ENCODE data around the gene AHDC1.

The AHDC1 gene

DNA sequence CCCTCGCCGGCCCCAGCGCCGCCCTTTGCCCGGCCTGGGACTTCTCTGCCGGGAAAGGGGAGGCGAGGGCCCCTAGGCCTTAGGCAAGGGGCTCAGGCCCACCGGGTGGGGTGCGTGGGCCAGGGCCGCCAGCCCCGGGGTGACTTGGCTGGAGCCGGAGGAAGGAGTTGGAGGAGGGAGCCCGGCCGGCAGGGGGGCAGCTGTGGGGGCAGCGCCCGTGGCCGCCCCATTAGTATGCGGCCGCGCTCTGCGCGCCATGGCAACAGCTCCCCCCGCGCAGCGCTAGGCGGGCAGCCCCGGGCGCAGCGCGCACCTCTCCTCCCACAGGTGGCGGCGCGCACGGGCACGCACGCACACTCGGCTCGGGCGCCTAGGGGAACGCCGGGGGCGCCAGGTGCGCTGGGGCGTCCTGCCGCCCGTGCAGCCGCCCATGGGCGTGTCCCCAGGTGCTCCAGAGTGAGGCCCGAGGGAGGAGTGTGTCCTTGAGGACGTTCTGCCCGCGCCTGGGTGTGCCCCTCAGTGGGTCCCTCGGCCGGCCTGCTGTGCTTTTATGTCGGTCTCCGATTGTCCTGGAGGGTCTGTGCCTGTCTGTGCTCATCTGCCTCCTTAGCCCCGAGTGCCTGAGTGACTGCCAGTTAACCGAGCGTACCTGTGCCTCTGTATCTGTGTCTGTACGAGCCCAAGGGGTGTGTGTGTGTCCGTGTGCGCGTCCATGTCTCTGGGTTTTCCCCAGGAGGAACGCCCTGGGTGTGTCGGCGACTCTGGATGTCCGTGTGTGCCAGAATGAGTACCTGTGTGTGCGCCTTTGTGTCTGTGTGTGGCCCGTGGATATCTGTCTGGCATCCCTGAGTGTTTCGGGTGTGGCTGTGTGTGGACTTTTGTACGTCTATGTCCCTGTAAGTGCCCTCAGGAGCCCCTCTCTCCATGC, 75.8 kb downstream of the AHDC1 start:
- no peak for DNase-seq

- DNase-seq, result peak; percentile 73 to 79
Observed at GRCh38 chr1:27527223-27527889, 76.6 kb downstream of the AHDC1 start.

DNA sequence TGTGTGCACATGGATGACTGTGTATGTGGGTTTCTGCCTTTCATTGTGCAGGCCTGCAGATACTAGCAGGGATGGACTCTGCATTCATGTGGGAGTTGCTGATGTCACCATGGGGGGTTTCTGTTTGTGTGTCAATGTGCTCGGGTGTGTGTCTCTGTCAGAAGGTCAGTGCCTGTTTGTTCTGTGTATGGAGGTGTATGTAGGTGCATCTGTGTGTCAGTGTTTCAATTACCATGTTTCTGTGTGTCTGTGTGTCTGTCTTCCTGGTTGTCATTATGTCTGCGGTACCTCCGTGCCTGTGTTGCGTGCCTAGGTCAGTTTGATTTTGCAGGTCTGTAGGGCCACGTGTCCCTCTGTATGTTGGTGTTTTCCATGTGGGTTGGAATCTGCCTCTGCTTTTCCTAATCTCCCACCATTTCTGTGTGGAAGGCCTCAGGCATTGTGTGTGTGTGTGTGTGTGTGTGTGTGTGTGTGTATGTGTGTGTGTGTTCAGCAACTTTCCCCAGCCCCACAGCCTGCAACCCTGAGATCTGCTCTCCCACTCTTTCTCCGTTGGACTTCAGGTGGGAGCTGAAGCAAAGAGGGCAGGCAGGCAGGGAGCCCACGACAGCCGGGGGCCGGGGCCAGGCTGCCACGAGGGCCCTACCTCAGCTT, 77.2 kb downstream of the AHDC1 start:
- DNase-seq, result no peak

- peak; percentile 24 to 61 for DNase-seq
Observed at GRCh38 chr1:27525296-27526272, 78.4 kb downstream of the AHDC1 start.

DNA sequence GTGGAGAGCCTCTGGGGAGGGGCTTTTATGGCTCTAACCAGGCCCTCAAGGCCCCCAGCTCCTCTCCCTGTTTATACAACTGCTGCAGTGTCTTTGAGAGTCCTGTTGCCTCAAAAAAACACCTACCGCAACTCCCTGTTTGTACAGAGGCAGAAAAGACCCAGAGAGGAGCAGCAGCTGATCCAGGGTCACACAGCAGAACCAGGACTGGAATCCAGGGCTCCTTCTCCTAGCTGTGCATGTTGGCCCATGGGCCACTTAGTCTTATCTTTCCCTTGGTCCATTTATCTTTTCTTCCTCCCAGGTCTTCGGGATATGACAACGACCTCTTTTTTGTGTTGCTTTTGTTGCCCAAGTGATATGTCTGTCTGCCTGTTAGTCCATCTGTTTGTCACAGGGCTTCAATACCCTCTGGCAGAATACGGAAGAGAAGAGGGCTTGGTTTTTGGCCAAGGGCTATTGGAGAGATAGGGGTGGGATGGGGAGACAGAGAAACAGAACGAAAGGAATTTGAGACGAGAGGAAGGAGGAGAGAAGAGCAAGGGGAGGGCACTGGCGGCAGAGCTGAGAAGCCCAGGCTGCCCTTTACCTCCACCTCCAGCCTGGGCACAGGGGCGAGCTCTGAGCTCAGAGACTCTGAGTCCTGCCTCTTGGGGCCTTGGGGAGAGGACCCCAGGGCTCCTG, 80.5 kb downstream of the AHDC1 start:
- DNase-seq, result peak; percentile 39 to 54

DNA sequence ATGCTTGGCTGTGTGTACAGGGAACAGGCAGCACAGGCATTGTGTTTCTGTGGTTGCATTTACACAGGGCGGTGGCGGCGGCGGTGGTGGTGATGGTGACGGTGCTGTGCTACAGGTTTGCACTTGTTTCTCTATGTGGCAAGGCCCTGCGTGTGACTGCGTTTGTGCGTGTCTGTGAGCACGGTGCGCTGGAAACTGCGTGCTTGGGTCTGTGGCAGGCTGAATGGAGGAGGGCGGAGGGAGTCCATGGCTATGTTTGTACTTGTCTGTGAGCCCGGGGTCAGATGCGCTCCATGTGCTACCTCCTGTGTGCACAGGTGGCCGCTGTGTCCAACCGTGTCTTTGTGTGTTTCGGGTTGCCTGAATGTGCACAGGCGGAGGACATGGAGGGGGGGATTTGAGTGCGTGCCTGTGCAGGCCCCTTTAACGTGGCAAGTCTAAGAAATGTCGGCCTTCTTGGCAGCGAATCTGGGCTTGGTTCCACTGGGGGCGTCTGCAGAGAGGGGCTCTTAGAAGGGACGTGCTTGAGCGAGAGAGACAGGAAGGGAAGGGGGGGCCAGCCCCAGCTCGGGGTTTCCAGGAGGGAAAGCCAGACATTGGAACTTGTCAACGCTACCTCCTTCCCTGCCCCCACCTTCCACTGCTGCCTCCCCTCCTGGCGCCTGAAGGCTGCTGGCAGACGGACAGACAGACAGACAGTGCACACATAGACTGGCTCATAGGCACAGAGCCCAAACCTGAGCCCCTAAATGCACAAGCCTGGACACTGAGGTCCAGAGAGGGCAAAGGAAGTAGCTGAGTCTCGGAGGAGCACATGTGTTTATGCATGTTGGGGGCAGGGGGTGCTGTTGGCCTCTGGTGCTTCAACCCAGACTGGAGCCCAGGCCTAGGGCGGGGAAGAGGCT, 81.3 kb downstream of the AHDC1 start:
- DNase-seq, result peak; percentile 78 to 90

- peak; percentile 65 to 68 for DNase-seq
Observed at GRCh38 chr1:27521861-27522431, 82.0 kb downstream of the AHDC1 start.

DNA sequence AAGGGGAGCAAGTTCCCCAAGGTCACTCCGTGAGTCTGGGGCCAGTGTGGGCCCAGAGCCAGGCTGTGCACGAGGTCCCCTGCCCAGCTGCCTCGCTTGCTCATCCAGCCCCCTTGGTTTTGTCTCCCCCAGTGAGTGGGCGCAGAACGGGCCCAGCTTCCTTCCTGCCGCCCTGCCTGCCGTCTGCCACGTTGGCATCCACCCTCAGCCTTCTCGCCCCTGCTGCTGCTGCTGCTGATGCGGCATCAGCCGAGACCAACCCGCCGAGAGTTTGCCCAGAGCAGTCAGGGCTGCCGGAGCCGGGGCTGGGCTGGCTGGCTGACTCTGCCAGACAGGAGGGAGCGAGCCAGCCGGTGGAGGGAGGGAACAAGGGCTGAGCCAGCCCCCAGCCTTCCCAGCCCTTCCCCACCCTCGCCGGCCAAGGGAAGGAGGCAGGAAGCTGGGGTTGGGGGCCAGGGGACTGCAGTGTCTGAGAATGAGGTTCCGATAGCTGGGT, 82.6 kb downstream of the AHDC1 start:
- DNase-seq, result peak; percentile 78 to 94

DNA sequence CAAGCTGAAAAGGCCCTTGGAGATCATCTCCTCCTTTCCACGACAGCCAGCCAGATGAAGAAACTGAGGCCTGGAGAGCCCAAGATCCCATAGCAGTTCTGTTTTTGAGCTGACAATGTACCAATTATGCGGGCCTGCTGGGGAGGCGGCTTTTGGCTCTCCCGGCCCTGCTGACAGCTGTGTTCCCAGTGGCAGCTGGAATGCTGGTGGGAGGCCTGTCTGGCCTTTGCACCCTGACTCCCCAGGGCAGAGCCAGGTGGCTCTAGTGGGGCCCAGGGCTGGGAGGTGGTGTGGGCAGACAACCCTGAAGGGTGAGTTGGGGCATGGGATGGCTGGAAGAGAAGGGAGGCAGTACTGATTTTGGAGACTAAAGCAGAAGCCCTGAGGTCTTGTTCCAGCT, 83.3 kb downstream of the AHDC1 start:
- DNase-seq, result peak; percentile 45 to 48

DNA sequence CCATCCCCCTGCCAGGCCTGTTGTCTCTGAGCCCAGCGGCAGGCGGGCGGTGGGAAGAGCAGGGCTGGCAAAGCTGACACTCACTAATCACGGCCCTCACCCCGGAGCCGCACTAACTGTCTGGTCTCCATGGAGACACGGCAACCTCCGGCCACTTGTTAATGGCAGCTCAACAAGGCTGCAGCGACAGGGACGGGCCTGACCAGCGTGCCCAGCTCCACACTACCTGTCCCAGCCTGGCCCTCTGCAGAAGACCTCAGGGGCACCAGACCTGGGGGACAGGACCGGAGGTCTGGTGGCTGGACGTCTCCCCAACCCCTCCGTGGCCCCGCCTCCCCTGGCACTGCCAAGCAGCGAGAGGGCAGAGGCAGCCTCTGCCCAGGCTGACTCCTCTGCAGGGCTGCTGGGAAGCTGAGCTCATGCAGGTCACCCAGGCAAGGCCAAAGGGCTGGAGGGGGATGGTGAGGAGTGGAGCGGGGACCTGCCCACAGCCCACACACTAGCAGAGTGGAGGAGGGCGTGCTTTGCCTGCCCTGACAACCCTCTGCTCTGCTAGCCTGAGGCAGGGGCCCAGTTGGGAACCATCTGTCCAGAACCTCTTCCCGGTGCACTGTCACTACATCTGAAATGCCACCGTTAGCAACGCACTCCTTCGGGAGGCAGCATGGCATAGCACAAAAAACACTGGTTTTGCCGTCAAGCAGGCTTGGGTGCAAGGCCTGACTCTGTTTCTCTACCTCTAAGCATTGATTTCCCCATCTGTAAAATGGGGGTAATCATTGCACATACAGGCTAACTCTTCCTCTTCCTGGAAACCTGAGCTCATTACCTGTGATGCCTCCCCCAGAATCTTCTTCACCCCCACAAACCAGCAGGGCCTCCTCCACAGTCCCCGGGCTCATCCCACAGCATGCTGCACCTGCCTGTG, 84.3 kb downstream of the AHDC1 start:
- DNase-seq, result peak; percentile 26 to 47

DNA sequence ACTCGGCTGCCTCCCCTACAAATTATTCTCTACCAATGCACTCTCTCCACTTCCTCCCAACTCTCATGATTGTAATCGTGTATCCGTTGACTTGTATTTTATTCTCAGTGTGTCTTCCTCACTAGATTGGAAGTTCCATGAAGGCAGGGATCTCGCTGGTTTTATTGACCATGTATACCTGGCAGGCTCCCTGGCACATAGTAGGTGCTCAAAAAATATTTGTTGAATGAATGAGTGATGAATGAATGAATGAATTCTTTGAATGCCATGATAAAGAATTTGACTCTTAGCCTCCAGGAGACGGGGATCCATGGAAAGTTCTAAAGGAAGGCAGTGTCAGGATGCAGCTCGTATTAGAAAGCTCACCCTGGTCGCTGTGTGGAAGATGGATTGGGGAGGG, 85.1 kb downstream of the AHDC1 start:
- DNase-seq, result no peak

DNA sequence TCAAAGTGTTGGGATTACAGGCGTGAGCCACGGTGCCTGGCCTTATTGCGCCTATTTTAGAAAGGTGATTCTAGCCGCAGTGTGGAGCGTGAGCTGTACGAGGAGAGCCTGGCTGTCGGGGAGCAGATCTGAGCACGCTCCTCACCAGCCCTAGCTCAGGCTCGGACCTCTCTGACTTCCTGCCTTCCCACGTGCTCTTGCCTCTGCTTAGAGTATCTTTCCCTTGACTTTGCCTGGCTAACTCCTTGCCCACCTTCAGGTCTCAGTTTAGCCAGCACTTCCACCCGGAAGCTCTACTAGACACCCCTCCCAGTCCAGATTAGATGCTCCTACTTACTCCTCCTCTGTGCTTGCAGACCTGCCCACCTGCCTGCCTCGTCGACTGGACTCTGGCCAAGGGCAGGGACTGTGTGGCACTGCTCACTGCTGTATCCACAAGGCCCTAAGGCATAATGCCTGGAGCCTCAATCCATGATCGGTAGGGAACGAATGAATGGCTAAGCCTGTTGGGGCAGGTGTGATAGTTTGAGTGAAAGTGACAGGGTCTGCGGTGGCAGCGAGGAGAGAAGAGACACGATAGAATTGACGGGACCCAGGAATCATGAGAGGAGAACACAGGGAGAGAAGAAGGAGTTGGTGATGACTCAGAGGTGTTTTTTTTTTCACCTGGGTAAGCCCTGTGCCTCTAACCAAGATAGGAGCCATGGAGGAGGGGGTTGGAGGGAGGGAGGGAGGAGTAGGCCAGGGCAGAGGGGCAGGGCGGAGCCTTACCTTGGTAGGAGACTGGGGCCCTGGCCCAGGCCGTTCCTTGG, 85.8 kb downstream of the AHDC1 start:
- DNase-seq, result no peak

GRCh38 chr1:27517301-27517700, 86.6 kb downstream of the AHDC1 start:
- DNase-seq, result no peak

- no peak for DNase-seq
Observed at GRCh38 chr1:27515626-27516025, 88.3 kb downstream of the AHDC1 start.

- DNase-seq, result no peak
Observed at GRCh38 chr1:27513958-27514357, 90.0 kb downstream of the AHDC1 start.

DNA sequence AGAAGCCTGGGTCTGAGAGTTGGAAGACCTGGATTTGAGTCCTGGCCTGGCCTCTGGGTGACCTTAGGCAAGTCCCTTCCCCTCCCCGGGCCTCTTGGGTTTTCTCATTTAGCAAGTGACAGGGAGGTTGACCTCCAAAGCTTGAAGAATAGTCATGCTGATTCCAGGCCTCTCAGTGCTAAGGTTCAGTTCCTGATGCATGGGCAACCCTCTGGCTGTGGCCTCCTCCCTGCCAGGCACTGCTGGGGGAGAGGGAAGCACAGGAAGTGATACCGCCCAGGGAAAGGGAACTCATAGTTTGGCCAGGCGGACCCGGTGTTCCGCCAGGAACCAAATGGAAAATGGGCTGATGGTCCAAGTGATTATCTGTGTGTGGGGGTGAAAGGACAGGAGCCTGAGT, 90.4 kb downstream of the AHDC1 start:
- DNase-seq, result no peak

GRCh38 chr1:27509127-27510080, 94.5 kb downstream of the AHDC1 start:
- DNase-seq, result no peak
